Endothelial cell of umbilical vein (primary cell): ENCODE measurements around the gene LPP. TPM values are rescaled to one million over a fixed set of nuclear protein-coding genes. Genes with fewer than 3 reads are reported as not detected.

Experiments
- Bru-seq: library from RNA; stranded (reverse); fragments of 400-500 nt; gene quantifications from one replicate; lab custom pipeline; 2021; lab: Mats Ljungman, UMichigan
- BruChase-seq, 2 experiments: library from RNA; stranded (reverse); fragments of 400-500 nt; gene quantifications; one replicate each; lab custom pipeline; 2021; lab: Mats Ljungman, UMichigan
- BruUV-seq: library from RNA; stranded (reverse); fragments of 400-500 nt; replicated peaks from 2 replicates; lab custom pipeline; 2021; lab: Mats Ljungman, UMichigan
- CTCF ChIA-PET: fragments of 300-600, 350-600 bp; sonication (Branson Sonifier 250); formaldehyde crosslinking; loops from one replicate; lab custom pipeline; 2021; ENCODE audit warnings: antibody characterized with exemption, inconsistent platforms; lab: Charles Lee
- POLR2A ChIA-PET: fragments of 300-600, 350-600 bp; sonication (Branson Sonifier 250); formaldehyde crosslinking; loops from one replicate; lab custom pipeline; 2021; ENCODE audit warnings: antibody characterized with exemption, inconsistent platforms; lab: Charles Lee
- DNase-seq: peaks from one replicate; pipeline ENCODE4 v3.0.0-alpha.2; 2011; ENCODE audit warnings: low read depth, low spot score
- FAIRE-seq: peaks from 2 replicates; lab custom pipeline; 2011; peaks lifted over from hg19 to GRCh38; lab: Jason Lieb, UNC
- H2AFZ ChIP-seq: 2 replicates; pipeline ENCODE4 v1.6.0; 2012; ENCODE audit warnings: low read depth, low read length, control low read depth, inconsistent platforms
- H3K27ac ChIP-seq: 2 replicates; pipeline ENCODE4 v1.5.1; 2011; ENCODE audit warnings: low read depth, mild to moderate bottlenecking, control low read depth, low read length, moderate library complexity; ENCODE audit not compliant: insufficient read depth
- H3K27me3 ChIP-seq, 2 experiments: 2 replicates each; pipeline versions ENCODE4 v1.6.0 to v1.6.1; 2011; ENCODE audit warnings: low read length in 2 of 2, mixed read lengths in 1 of 2; ENCODE audit not compliant: control insufficient read depth in 2 of 2, insufficient read depth in 2 of 2
- H3K36me3 ChIP-seq, 2 experiments: 2 replicates in 1 of 2; 3 replicates in 1 of 2; pipeline ENCODE4 v1.5.1; 2011; ENCODE audit warnings: low read length in 2 of 2, mild to moderate bottlenecking in 1 of 2, moderate library complexity in 1 of 2; ENCODE audit not compliant: control insufficient read depth in 2 of 2, insufficient read depth in 2 of 2; ENCODE audit errors: extremely low read depth in 1 of 2
- H3K4me1 ChIP-seq: 3 replicates; pipeline ENCODE4 v1.5.1; 2011; ENCODE audit warnings: mild to moderate bottlenecking, low read length; ENCODE audit not compliant: control insufficient read depth, insufficient read depth; ENCODE audit errors: extremely low read depth
- H3K4me2 ChIP-seq: 2 replicates; pipeline ENCODE4 v1.6.1; 2011; ENCODE audit warnings: low read length, control low read depth, mixed read lengths; ENCODE audit not compliant: insufficient read depth
- H3K4me3 ChIP-seq, 3 experiments: fragments of 200-600 bp in 1 of 3; sonication (generic), shearing (Covaris generic) in 1 of 3; replicated peaks in 1 of 3; 2 replicates each; pipeline ENCODE4 v1.5.1; 2011 to 2016; ENCODE audit warnings: control low read depth in 3 of 3, low read length in 3 of 3, mild to moderate bottlenecking in 2 of 3, inconsistent platforms in 1 of 3, low read depth in 1 of 3, moderate library complexity in 1 of 3; ENCODE audit not compliant: insufficient read depth in 1 of 3
- H3K79me2 ChIP-seq: 2 replicates; pipeline ENCODE4 v1.6.0; 2012; ENCODE audit warnings: low read length, inconsistent platforms; ENCODE audit not compliant: control insufficient read depth, insufficient read depth
- H3K9ac ChIP-seq: replicated peaks from 2 replicates; pipeline ENCODE3; 2011; ENCODE audit warnings: low read length, control low read depth; ENCODE audit not compliant: insufficient read depth; ENCODE audit errors: extremely low read depth
- H3K9me1 ChIP-seq: replicated peaks from 3 replicates; pipeline ENCODE4 v1.6.0; 2011; ENCODE audit warnings: mild to moderate bottlenecking, low read length; ENCODE audit not compliant: control insufficient read depth, insufficient read depth; ENCODE audit errors: extremely low read depth
- H3K9me3 ChIP-seq: replicated peaks from 2 replicates; pipeline ENCODE4 v1.5.1; 2012; ENCODE audit warnings: low read length, inconsistent platforms; ENCODE audit not compliant: control insufficient read depth, insufficient read depth
- H4K20me1 ChIP-seq: replicated peaks from 2 replicates; pipeline ENCODE3; 2011; ENCODE audit warnings: mild to moderate bottlenecking, low read length; ENCODE audit not compliant: control insufficient read depth, insufficient read depth; ENCODE audit errors: extremely low read depth
- CTCF ChIP-seq, 2 donors: IDR thresholded peaks; 1 replicate in 1 of 2; 2 replicates in 1 of 2; pipeline ENCODE4 v1.5.1; 2011; ENCODE audit warnings: low read length in 2 of 2, mild to moderate bottlenecking in 2 of 2, moderate library complexity in 2 of 2, control low read depth in 1 of 2, inconsistent platforms in 1 of 2, low read depth in 1 of 2; ENCODE audit not compliant: insufficient read depth in 1 of 2; ENCODE audit errors: extremely low read depth in 1 of 2
- EZH2 ChIP-seq: IDR thresholded peaks from 2 replicates; pipeline ENCODE4 v1.6.1; 2012; ENCODE audit warnings: borderline replicate concordance, low read depth, mild to moderate bottlenecking, moderate library complexity, low read length, inconsistent platforms; ENCODE audit not compliant: severe bottlenecking
- GATA2 ChIP-seq: IDR thresholded peaks from 2 replicates; pipeline ENCODE4 v1.7.0; 2011; ENCODE audit warnings: low read depth, mild to moderate bottlenecking, moderate library complexity, mixed read lengths, low read length; ENCODE audit not compliant: insufficient read length, insufficient read depth
- JUN ChIP-seq: IDR thresholded peaks from 2 replicates; pipeline ENCODE4 v1.6.1; 2011; ENCODE audit warnings: borderline replicate concordance, low read depth; ENCODE audit not compliant: insufficient read length, insufficient read depth
- MYC ChIP-seq: IDR thresholded peaks from one replicate; pipeline ENCODE4 v1.6.1; 2011; ENCODE audit warnings: mild to moderate bottlenecking, low read depth, low read length
- POLR2A ChIP-seq: IDR thresholded peaks from 2 replicates; pipeline ENCODE4 v1.6.1; 2012; ENCODE audit warnings: low read depth, mild to moderate bottlenecking, control low read depth, low read length
- POLR2AphosphoS5 ChIP-seq: IDR thresholded peaks from 2 replicates; pipeline ENCODE4 v1.6.1; 2012; ENCODE audit warnings: low read depth, mild to moderate bottlenecking, control low read depth, low read length, moderate library complexity; ENCODE audit not compliant: insufficient read depth
- dilution Hi-C: fragments of 300-500 bp; cut with MboI; formaldehyde crosslinking; loops from one replicate; pipeline ENCODE4 v1.15.0; 2019; ENCODE audit warnings: low sequenced_read_pairs; ENCODE audit not compliant: extremely low pct_ligation_motif_present
- intact Hi-C: fragments of 100-400 bp; cut with micrococcal nuclease; formaldehyde crosslinking; loops from one replicate; pipeline ENCODE4 v1.10.0; 2022
- long read RNA-seq: library from polyadenylated mRNA; stranded (forward); transcript quantifications from one replicate; pipeline ENCODE4 v2.0.0, GENCODE V29; 2021
- polyA minus RNA-seq, 3 experiments: library from RNA; depleted of rRNA, polyadenylated mRNA; stranded (reverse); fragments of >200 nt; gene quantifications; 1 replicate in 1 of 3; 2 replicates in 2 of 3; pipeline ENCODE4 v1.2.3, GENCODE V29; 2011
- polyA plus RNA-seq, 4 experiments: library from polyadenylated mRNA; depleted of rRNA in 3 of 4; stranded (reverse) in 3 of 4; unstranded in 1 of 4; fragments of >200 nt; gene quantifications; 2 replicates each; pipeline versions ENCODE4 v1.2.1 to v1.2.3, GENCODE V29; 2011 to 2012; ENCODE audit warnings: missing spikeins in 1 of 4
- total RNA-seq: library from RNA; stranded (reverse); gene quantifications from 2 replicates; pipeline ENCODE4 v1.2.3, GENCODE V29; 2021

LPP gene
- 136 and 153 TPM in 2 replicates for total RNA-seq
- 16.9 and 24.1 TPM in 2 replicates for polyA plus RNA-seq
- 13.2 and 13.4 TPM in 2 replicates for polyA plus RNA-seq (2011; cell fraction: cytosol; rRNA removed)
- polyA plus RNA-seq (2011; cell fraction: nucleus; rRNA removed), result 75.5 and 106 TPM in 2 replicates
- 17.7 and 20.4 TPM in 2 replicates for polyA plus RNA-seq (2012)
- polyA minus RNA-seq, result 349 and 428 TPM in 2 replicates
- polyA minus RNA-seq (2011; cell fraction: cytosol; rRNA and poly(A)+ RNA removed), result 31.7 TPM
- polyA minus RNA-seq (2011; cell fraction: nucleus; rRNA and poly(A)+ RNA removed), result 337 and 370 TPM in 2 replicates
- percentile 93 among the genes with signal in this experiment for Bru-seq, nascent RNA
- percentile 87 among the genes with signal in this experiment for BruChase-seq, experiment 1, labeled RNA remaining after a 6-hour chase
- BruChase-seq, experiment 2, labeled RNA remaining after a 2-hour chase, result percentile 85 among the genes with signal in this experiment
- long read RNA-seq, partial matches to known transcripts, result 1 of 18 reads
- long read RNA-seq, other reads (novel, unspliced or antisense), result 17 of 18 reads

GRCh38 chr3:188154014-188154808 lies at the start of gene LPP:
Gene LPP (plus strand): TSS chr3:188154157. CDS start chr3:188406121, 251,964 bp downstream.
- Histone ChIP-seq H2AFZ (peak within 1 kb of the TSS; percentile 30), H4K20me1 (no peaks in the 10 kb centered on the region), H3K27ac (peak within 1 kb of the TSS; percentile 91), H3K4me3 (peak within 1 kb of the TSS; percentile 91 to 94 (median 92)), H3K9me1 (no peaks in the 10 kb centered on the region), H3K9ac (peak within 1 kb of the TSS; percentile 90), H3K4me1 (peaks cover 20% of the 10 kb centered on the region), H3K79me2 (peaks cover 50% of the 10 kb centered on the region), H3K36me3 (no peaks in the 10 kb centered on the region), H3K4me2 (peak within 1 kb of the TSS; percentile 96), H3K27me3 (no peaks in the 10 kb centered on the region), H3K9me3 (no peaks in the 10 kb centered on the region)
- dilution Hi-C loops (no loop called here), intact Hi-C loops (loop anchor here (1.0 to 10.0 kb wide), 8 partner anchors 33 to 801 kb away; partner anchors contain the start of gene BCL6)
- BruUV-seq, result TSS peak; percentile 49
- no peak for TF ChIP-seq JUN
- TF ChIP-seq POLR2AphosphoS5, result peak; percentile 67
- TF ChIP-seq CTCF (IDR thresholded peaks at IDR 0.05; ENCODE audit: extremely low read depth in 1 of 2, insufficient read depth in 1 of 2, low read depth in 1 of 2, low read length in 2 of 2), result no peak
- no peak for TF ChIP-seq MYC
- TF ChIP-seq POLR2A, result peak; percentile 15
- no peak for TF ChIP-seq EZH2
- TF ChIP-seq GATA2, result no peak
- POLR2A ChIA-PET, result interaction anchor here (0.6 to 1.7 kb wide), 5 partner anchors 108 to 747 kb away, joined by 3 to 13 read pairs (median 3); partner anchors contain the start of gene BCL6
- peak; percentile 45 for DNase-seq
- FAIRE-seq, result peak; percentile 82
- CTCF ChIA-PET, result interaction anchor here (0.8 to 1.8 kb wide), 8 partner anchors 10 to 800 kb away, joined by 3 to 9 read pairs (median 4); no protein-coding TSS in a partner anchor
